ENCODE data around the gene SPAG9. TPM values are rescaled to one million over a fixed set of nuclear protein-coding genes. Genes with fewer than 3 reads are reported as not detected.

SPAG9 gene
- total and polyA plus RNA-seq, 2 of the 8 experiments (the other 6 are each of a cell fraction or from before 2014, with no cell fraction given), result 9.8 to 63.8 TPM

GRCh38 chr17:50931144-50931908, 189.3 kb downstream of the SPAG9 start (continued):
- TF ChIP-seq CHD7 (IDR thresholded peaks at IDR 0.05; ENCODE audit: insufficient replicate concordance, low read length) (no peak), EZH2 (IDR thresholded peaks at IDR 0.05; ENCODE audit: low read depth, low read length, severe bottlenecking) (no peak), CHD2 (IDR thresholded peaks at IDR 0.05; ENCODE audit: low read length) (no peak), CTCF (IDR thresholded peaks at IDR 0.05; ENCODE audit: control extremely low read depth in 1 of 3, insufficient read depth in 1 of 3, low read depth in 1 of 3, low read length in 3 of 3) (no peak), CHD1 (IDR thresholded peaks at IDR 0.05; ENCODE audit: low read depth, low read length) (no peak), ATF3 (IDR thresholded peaks at IDR 0.05; ENCODE audit: insufficient read depth, low read depth, low read length) (no peak), BCL11A (IDR thresholded peaks at IDR 0.05; ENCODE audit: low read depth in 2 of 2, low read length in 2 of 2) (no peak)

All from H1 (cell line).